ENCODE data around the gene MBD5.

MBD5 gene

DNA sequence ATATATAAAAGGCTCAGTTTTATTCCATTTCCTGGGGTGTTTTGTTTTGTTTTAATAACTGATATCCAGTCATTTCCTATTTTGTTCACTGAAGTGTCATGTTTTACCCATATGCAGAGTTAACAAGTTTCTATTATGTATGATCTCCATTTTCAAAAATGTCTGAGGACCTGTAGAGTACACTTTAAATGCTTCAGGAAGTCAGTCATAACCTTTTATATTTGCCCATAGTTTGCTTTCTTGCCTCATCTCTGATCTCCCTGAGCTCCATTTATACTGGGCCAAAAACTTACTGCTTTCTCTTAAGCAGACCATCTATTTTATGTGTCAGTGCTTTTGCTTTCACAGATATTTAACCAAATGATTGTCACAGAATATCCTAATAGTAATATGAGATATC lies 278.7 kb downstream of the MBD5 start:
- TF ChIP-seq, protein P1, sequence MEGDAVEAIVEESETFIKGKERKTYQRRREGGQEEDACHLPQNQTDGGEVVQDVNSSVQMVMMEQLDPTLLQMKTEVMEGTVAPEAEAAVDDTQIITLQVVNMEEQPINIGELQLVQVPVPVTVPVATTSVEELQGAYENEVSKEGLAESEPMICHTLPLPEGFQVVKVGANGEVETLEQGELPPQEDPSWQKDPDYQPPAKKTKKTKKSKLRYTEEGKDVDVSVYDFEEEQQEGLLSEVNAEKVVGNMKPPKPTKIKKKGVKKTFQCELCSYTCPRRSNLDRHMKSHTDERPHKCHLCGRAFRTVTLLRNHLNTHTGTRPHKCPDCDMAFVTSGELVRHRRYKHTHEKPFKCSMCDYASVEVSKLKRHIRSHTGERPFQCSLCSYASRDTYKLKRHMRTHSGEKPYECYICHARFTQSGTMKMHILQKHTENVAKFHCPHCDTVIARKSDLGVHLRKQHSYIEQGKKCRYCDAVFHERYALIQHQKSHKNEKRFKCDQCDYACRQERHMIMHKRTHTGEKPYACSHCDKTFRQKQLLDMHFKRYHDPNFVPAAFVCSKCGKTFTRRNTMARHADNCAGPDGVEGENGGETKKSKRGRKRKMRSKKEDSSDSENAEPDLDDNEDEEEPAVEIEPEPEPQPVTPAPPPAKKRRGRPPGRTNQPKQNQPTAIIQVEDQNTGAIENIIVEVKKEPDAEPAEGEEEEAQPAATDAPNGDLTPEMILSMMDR (IDR thresholded peaks at IDR 0.05; ENCODE audit: control extremely low read depth, extremely low read depth, low read depth, missing control alignments), result no peak
- ChIA-PET POLR2A (no interaction called here), CTCF (interaction anchor here (0.7 kb wide), 1 partner anchor 309 kb away, joined by 3 read pairs; no protein-coding TSS in a partner anchor)
- DNase-seq (ENCODE audit: extremely low spot score), result no peak

DNA sequence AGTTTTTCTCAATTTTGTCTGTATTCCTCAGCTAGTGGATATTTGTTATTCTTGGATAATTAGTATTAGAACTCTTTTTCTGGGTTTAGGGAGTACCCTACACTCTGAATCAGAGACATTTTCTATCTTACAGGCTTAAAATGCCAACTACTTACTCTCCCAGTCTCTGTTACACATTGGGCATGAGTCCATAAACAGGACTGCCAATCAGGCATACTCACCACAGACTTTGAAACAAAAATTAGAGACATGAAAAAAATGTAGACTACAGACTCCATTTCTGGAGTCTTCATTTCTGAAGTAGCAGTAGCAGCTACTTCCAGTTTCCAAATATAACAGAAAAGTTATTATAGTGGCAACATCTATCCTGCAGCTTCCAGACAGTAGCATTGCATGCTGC lies 279.7 kb downstream of the MBD5 start:
- ChIA-PET CTCF (interaction anchor here (0.7 kb wide), 1 partner anchor 310 kb away, joined by 3 read pairs; no protein-coding TSS in a partner anchor), POLR2A (no interaction called here)
- no peak for DNase-seq (ENCODE audit: extremely low spot score)
- TF ChIP-seq, protein P1 (IDR thresholded peaks at IDR 0.05; ENCODE audit: control extremely low read depth, extremely low read depth, low read depth, missing control alignments), result no peak

DNA sequence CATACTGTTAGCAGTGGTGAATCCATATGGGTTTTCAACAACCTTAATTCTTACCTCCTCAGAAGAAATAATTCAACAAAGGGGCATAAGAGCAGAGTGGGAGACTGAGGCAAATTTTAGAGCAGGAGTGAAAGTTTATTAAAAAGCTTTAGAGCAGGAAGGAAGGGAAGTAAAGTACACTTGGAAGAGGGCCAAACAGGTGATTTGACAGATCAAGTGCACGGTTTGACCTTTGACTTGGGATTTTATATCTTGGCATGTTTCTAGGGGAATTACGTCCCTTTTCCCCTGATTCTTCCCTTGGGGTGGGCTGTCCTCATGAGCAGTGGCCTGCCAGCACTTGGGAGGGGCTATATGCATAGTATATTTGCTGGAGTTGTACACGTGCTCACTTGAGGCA lies 280.5 kb downstream of the MBD5 start:
- no peak for DNase-seq (ENCODE audit: extremely low spot score)
- TF ChIP-seq, protein P1 (IDR thresholded peaks at IDR 0.05; ENCODE audit: control extremely low read depth, extremely low read depth, low read depth, missing control alignments), result no peak
- POLR2A ChIA-PET, result no interaction called here
- CTCF ChIA-PET, result interaction anchor here (1.0 kb wide), 1 partner anchor 13 kb away, joined by 3 read pairs; no protein-coding TSS in a partner anchor

DNA sequence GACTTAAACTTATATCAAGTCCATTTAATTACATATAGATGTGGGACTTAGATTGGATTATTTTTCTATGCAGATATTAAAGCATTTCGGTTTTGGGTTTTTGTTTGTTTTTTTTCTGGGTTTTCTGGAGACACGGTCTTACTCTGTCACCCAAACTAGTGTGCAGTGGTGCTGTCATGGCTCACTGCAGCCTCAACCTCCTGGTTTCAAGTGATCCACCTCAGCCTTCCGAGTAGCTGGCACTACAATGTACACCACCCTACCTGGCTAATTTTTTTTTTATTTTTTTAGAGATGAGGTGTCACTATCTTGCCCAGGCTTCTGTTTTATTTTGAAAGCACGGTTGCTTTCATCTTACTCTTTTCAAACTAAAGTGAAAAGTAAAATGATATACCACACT lies 281.6 kb downstream of the MBD5 start:
- TF ChIP-seq, protein P1 (IDR thresholded peaks at IDR 0.05; ENCODE audit: control extremely low read depth, extremely low read depth, low read depth, missing control alignments), result no peak
- CTCF ChIA-PET, result interaction anchor here (0.9 to 1.9 kb wide), 4 partner anchors 7 to 16 kb away, joined by 3 to 5 read pairs (median 3); no protein-coding TSS in a partner anchor
- DNase-seq (ENCODE audit: extremely low spot score), result no peak
- POLR2A ChIA-PET, result no interaction called here

DNA sequence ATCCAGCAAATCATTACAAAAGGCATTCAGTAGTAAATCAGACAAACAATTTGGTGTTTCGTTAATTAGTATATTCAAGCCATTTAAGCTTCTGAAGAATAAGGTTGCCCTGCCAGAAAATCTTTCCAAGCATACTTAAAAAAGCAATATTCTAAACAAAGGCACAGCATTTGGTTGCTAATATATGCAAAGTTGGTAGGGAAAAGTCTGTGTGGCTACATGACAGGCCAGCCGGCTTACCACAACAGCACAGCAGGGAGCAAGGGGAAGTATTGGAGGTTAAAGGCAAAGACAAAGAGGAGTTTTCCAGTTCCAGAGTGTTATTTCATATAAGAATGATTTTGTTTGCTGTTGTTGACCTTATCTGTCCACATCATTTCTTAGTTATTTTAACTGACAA lies 282.3 kb downstream of the MBD5 start:
- DNase-seq (ENCODE audit: extremely low spot score), result no peak
- ChIA-PET CTCF (interaction anchor here (0.9 to 1.9 kb wide), 3 partner anchors 8 to 15 kb away, joined by 3 to 5 read pairs (median 3); no protein-coding TSS in a partner anchor), POLR2A (no interaction called here)
- TF ChIP-seq, protein P1 (IDR thresholded peaks at IDR 0.05; ENCODE audit: control extremely low read depth, extremely low read depth, low read depth, missing control alignments), result no peak

DNA sequence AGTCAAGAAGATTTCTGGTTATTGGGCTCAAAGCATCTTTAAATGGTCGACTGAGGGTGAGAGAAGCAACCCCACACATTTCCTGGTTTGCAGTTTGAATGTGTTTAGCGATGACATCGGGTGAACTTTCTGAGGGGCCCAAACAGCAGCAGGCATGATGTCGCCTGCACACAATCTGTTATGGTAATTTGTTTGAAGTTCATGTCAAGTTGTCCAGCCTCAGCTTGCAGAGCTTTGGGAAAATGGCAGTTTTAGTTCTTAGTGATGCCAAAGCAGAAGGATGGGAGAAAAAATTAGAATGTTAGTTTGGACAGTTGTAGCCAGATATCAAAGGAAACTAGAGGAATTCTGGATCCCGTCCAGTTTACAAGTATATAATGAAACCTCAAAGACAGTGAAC lies 284.6 kb downstream of the MBD5 start:
- DNase-seq (ENCODE audit: extremely low spot score), result no peak
- CTCF ChIA-PET, result no interaction called here
- TF ChIP-seq, protein P1 (IDR thresholded peaks at IDR 0.05; ENCODE audit: control extremely low read depth, extremely low read depth, low read depth, missing control alignments), result no peak
- POLR2A ChIA-PET, result no interaction called here

DNA sequence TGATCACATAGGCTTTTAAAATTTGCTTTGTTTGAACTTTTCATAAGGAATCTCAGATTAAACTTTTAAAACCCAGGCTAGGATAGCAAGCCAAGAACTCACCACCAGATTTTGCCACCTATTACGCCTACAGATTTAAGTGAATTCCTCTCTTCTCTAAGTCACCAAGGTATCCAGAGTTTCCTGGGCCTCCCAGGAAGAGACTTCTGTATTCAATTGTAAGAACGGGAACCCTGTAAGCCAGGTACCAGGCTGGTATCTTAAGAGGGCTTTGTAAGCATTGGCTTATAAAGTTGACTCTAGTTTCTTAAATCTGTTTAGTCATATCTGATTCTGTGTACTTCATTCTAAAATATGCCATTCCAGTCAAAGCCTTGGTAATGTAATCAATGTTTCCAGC lies 285.1 kb downstream of the MBD5 start:
- TF ChIP-seq, protein P1 (IDR thresholded peaks at IDR 0.05; ENCODE audit: control extremely low read depth, extremely low read depth, low read depth, missing control alignments), result no peak
- ChIA-PET POLR2A (no interaction called here), CTCF (no interaction called here)
- DNase-seq (ENCODE audit: extremely low spot score), result no peak
